Muscle of leg (tissue), 11 donors: ENCODE measurements around the gene PADI1. TPM values are rescaled to one million over a fixed set of nuclear protein-coding genes. Genes with fewer than 3 reads are reported as not detected.

Source experiments
- DNase-seq: peaks from one replicate; pipeline ENCODE4 v3.0.0; 2013
- H3K27ac ChIP-seq: one replicate; pipeline ENCODE4 v1.5.1; 2013; ENCODE audit warnings: mild to moderate bottlenecking, low read length, control low read depth
- H3K27me3 ChIP-seq: one replicate; pipeline ENCODE4 v1.6.1; 2013; ENCODE audit warnings: low read length; ENCODE audit not compliant: control insufficient read depth, insufficient read depth
- H3K36me3 ChIP-seq: one replicate; pipeline ENCODE4 v1.6.1; 2013; ENCODE audit warnings: low read length; ENCODE audit not compliant: control insufficient read depth, insufficient read depth
- H3K4me1 ChIP-seq: one replicate; pipeline ENCODE4 v1.6.1; 2013; ENCODE audit warnings: low read length; ENCODE audit not compliant: control insufficient read depth, insufficient read depth
- H3K4me3 ChIP-seq: one replicate; pipeline ENCODE4 v1.5.1; 2013; ENCODE audit warnings: low read length, control low read depth
- H3K9me3 ChIP-seq: replicated peaks from 2 replicates; pipeline ENCODE4 v1.6.1; 2013; ENCODE audit warnings: low read depth, low read length; ENCODE audit not compliant: control insufficient read depth
- WGBS: methylation state at CpG from one replicate; pipeline ENCODE4 v1.1.5; 2013; ENCODE audit warnings: missing lambda C conversion rate; ENCODE audit not compliant: insufficient coverage; 5-methylcytosine and 5-hydroxymethylcytosine counted together
- polyA plus RNA-seq, 8 donors: library from polyadenylated mRNA; unstranded; fragments of 120-200 nt; gene quantifications; one replicate each; pipeline versions ENCODE4 v1.2.1 to v1.2.3, GENCODE V29; 2013; ENCODE audit warnings: inconsistent platforms in 1 of 8, low replicate concordance in 1 of 8; ENCODE audit not compliant: insufficient read length in 8 of 8, insufficient read depth in 1 of 8
- total RNA-seq: library from RNA; stranded (reverse); fragments of 120-200 nt; gene quantifications from one replicate; pipeline ENCODE4 v1.2.4, GENCODE V29; 2013

PADI1 gene
- total and polyA plus RNA-seq, 9 donors: 0.13 to 0.91 (median 0.29) TPM

DNA sequence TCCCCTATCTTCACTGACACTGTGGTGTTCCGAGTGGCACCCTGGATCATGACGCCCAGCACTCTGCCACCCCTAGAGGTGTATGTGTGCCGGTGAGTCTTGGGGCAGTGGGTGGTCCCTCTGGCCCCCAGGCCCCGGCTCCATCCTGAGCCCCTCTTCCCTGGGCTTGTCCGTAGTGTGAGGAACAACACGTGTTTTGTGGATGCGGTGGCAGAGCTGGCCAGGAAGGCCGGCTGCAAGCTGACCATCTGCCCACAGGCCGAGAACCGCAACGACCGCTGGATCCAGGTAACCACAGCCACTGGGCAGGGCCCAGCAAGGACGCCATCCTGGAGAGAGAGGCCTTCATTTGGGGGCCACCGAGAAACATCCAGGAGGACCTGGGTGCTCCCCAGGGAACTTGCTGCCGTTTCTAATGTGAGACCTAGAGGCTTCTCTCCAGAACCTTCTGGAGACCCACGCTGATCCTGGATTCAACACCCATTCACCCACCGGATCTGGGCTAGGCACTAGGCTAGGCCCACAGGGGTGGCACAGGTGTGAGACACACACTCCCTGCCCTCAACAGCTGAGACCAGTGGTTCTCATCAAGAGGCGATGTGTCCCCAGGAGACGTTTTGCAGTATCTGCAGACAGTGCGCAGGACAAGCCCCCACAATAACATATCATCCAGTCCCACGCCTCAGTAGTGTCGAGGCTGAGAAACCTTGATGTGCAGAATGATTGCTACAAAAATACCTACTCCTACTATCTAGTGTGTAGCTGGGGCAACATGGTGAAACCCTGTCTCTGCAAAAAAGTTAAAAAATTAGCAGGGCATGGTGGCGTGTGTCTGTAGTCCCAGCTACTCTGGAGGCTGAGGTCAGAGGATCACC, 66.2 kb downstream of the PADI1 start:
- no peak for DNase-seq
- H3K27ac ChIP-seq: no peak overlapping the region
- H3K4me1 ChIP-seq: no peaks in the 10 kb centered on the region
- H3K27me3 ChIP-seq: peaks cover 2% of the 10 kb centered on the region
- no peaks in the 10 kb centered on the region for H3K9me3 ChIP-seq
- 80% methylated on average over 21 of the region's 23 CpGs for WGBS
- H3K36me3 ChIP-seq: no peaks in the 10 kb centered on the region
- H3K4me3 ChIP-seq: no peak overlapping the region

GRCh38 chr1:17272066-17272465, 67.1 kb downstream of the PADI1 start:
- WGBS: 85% methylated on average over 4 of the region's 6 CpGs
- Histone ChIP-seq H3K27ac (no peak overlapping the region), H3K4me3 (no peak overlapping the region), H3K36me3 (no peaks in the 10 kb centered on the region), H3K9me3 (no peaks in the 10 kb centered on the region), H3K27me3 (peaks cover 2% of the 10 kb centered on the region), H3K4me1 (no peaks in the 10 kb centered on the region)
- no peak for DNase-seq

DNA sequence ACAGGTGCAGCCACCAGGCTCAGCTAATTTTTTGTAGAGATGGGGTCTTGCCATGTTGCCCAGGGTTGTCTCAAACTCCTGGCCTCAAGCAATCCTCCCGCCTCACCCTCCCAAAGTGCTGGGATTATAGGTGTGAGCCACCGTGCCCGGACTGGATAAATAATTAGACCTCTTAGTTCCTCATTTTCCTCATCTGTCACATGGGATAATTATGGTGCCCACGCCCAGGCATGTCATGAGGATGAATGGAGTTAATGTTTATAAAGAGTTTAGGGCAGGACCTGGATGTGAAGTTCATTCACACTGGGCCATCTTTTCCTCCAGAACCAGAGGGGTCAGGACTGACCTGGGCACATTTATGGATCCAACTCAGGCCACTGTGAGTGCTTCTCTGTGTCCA, 67.7 kb downstream of the PADI1 start:
- H3K36me3 ChIP-seq: no peaks in the 10 kb centered on the region
- H3K27me3 ChIP-seq: peaks cover 2% of the 10 kb centered on the region
- H3K9me3 ChIP-seq: no peaks in the 10 kb centered on the region
- no CpG with 5 or more reads among the region's 4 CpGs for WGBS
- no peak overlapping the region for H3K27ac ChIP-seq
- DNase-seq: no peak
- H3K4me3 ChIP-seq: no peak overlapping the region
- H3K4me1 ChIP-seq: no peaks in the 10 kb centered on the region

DNA sequence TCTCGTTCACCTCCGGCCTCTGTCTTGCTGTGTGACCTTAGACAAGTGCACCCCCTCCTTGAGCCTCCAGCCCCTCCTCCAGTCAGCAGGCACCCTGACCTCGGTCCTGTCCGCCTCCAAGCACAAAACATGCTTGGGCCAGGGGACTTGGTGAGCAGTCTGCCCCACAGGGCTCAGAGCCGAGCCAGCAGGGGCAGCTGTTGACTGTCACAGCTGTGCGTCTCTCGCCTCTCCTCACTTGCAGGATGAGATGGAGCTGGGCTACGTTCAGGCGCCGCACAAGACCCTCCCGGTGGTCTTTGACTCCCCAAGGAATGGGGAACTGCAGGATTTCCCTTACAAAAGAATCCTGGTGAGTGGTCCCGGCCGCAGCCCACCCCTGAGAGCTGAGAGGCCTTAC, 68.2 kb downstream of the PADI1 start:
- no peak overlapping the region for H3K4me3 ChIP-seq
- peaks cover 2% of the 10 kb centered on the region for H3K27me3 ChIP-seq
- 60% methylated on average over 13 of the region's 13 CpGs for WGBS
- H3K27ac ChIP-seq: no peak overlapping the region
- H3K4me1 ChIP-seq: no peaks in the 10 kb centered on the region
- no peaks in the 10 kb centered on the region for H3K9me3 ChIP-seq
- no peak for DNase-seq
- no peaks in the 10 kb centered on the region for H3K36me3 ChIP-seq

GRCh38 chr1:17274186-17275170, 69.5 kb downstream of the PADI1 start:
- 60% methylated on average over 9 of the region's 15 CpGs for WGBS
- Histone ChIP-seq H3K27ac (no peak overlapping the region), H3K27me3 (peaks cover 2% of the 10 kb centered on the region), H3K9me3 (no peaks in the 10 kb centered on the region), H3K4me1 (no peaks in the 10 kb centered on the region), H3K4me3 (no peak overlapping the region), H3K36me3 (no peaks in the 10 kb centered on the region)
- no peak for DNase-seq

DNA sequence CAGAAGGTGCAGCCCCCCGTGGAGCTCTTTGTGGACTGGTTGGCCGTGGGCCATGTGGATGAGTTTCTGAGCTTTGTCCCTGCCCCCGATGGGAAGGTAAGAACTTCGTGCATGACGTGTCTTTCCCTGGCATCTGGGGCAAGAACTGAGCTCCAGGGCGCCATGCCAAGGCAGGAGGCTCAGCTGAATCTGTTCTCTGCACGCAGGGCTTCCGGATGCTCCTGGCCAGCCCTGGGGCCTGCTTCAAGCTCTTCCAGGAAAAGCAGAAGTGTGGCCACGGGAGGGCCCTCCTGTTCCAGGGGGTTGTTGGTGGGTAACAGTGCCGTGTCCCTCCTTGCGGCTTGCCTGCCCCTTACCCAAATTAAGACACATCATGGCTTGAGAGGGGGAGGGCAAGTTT, 71.6 kb downstream of the PADI1 start:
- 52% methylated on average over 8 of the region's 11 CpGs for WGBS
- Histone ChIP-seq H3K4me3 (no peak overlapping the region), H3K27ac (no peak overlapping the region), H3K27me3 (peaks cover 2% of the 10 kb centered on the region), H3K9me3 (no peaks in the 10 kb centered on the region), H3K36me3 (no peaks in the 10 kb centered on the region), H3K4me1 (no peaks in the 10 kb centered on the region)
- DNase-seq: peak; percentile 26

DNA sequence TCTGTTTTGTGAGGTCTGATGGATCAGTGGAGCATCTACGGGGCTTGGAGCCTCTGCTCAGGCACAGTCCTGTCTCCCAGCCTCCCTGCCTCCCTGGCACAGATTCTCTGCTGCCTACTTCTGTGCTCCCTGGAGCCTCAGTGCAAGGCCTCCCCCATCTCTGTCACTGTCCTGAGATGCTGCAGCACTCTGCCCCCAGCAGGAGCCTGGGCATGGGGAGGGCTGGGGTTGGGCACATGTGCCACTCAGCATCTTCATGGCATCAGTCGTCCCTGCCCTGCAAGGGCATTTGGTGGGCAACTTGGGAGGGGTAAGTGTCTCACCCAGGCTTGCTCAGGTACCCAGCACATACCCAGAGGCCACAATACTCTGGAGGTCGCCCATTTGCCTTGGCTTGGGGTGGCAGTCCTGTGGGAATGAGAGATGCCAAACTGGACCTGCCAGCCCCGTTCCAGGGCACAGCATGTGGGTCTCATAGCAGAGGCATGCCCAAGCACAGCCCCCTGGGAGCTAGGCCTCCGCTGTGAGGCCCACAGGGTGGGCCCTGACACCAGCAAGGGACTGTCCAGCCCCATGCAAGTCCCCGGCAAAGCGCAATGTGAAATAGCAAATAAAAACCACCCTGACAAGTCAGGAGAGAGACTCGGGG, 72.7 kb downstream of the PADI1 start:
- Histone ChIP-seq H3K27me3 (peaks cover 3% of the 10 kb centered on the region), H3K27ac (no peak overlapping the region), H3K4me1 (no peaks in the 10 kb centered on the region), H3K4me3 (no peak overlapping the region), H3K9me3 (no peaks in the 10 kb centered on the region), H3K36me3 (no peaks in the 10 kb centered on the region)
- 74% methylated on average over 4 of the region's 8 CpGs for WGBS
- no peak for DNase-seq

GRCh38 chr1:17278996-17279830, 74.3 kb downstream of the PADI1 start:
- no peaks in the 10 kb centered on the region for H3K36me3 ChIP-seq
- H3K27me3 ChIP-seq: peaks cover 4% of the 10 kb centered on the region
- no peaks in the 10 kb centered on the region for H3K9me3 ChIP-seq
- no peak for DNase-seq
- no peak overlapping the region for H3K4me3 ChIP-seq
- no peaks in the 10 kb centered on the region for H3K4me1 ChIP-seq
- 67% methylated on average over 11 of the region's 14 CpGs for WGBS
- H3K27ac ChIP-seq: no peak overlapping the region

- no peak overlapping the region for H3K27ac ChIP-seq
- H3K4me1 ChIP-seq: no peaks in the 10 kb centered on the region
- no peak for DNase-seq
- WGBS: 100% methylated on average over 3 of the region's 7 CpGs
- no peaks in the 10 kb centered on the region for H3K9me3 ChIP-seq
- no peaks in the 10 kb centered on the region for H3K36me3 ChIP-seq
- H3K4me3 ChIP-seq: no peak overlapping the region
- peaks cover 6% of the 10 kb centered on the region for H3K27me3 ChIP-seq
Observed at GRCh38 chr1:17280436-17280835, 75.5 kb downstream of the PADI1 start.
